HepG2 (cell line): ENCODE results near the gene TTLL13. TPM values are rescaled to one million over a fixed set of nuclear protein-coding genes. Genes with fewer than 3 reads are reported as not detected.
"Not testable (repeated sequence)": the region's sequence is repeated elsewhere in the genome, so short reads cannot be mapped to it uniquely, and the experiment has no call there.

Source experiments
- DRAP1 ChIP-seq: IDR thresholded peaks from 2 replicates; pipeline ENCODE4 v1.6.1; 2016; ENCODE audit warnings: missing genetic modification reagents, missing compliant biosample characterization
- GATAD2A ChIP-seq: IDR thresholded peaks from 2 replicates; pipeline ENCODE4 v1.6.1; 2016
- HNF1B ChIP-seq: sonication (generic); formaldehyde crosslinking; IDR thresholded peaks from 2 replicates; pipeline ENCODE4 v1.5.1; 2020; ENCODE audit warnings: mild to moderate bottlenecking, moderate library complexity, missing genetic modification reagents
- MIER2 ChIP-seq: IDR thresholded peaks from 2 replicates; pipeline ENCODE4 v1.6.1; 2016; ENCODE audit warnings: missing biosample characterization, missing genetic modification reagents
- TFAP4 ChIP-seq: sonication (generic); IDR thresholded peaks from 2 replicates; pipeline ENCODE4 v1.6.1; 2016; ENCODE audit warnings: low read depth, borderline replicate concordance
- ZBTB40 ChIP-seq, 2 experiments: fragments of 450-650 bp in 1 of 2; sonication (generic) in 1 of 2; formaldehyde crosslinking in 1 of 2; IDR thresholded peaks; 2 replicates each; pipeline versions ENCODE4 v1.6.1 to v1.8.0; 2016 to 2022; ENCODE audit warnings: antibody characterized with exemption in 1 of 2, mild to moderate bottlenecking in 1 of 2, missing genetic modification reagents in 1 of 2
- ZNF687 ChIP-seq: sonication (generic); formaldehyde crosslinking; IDR thresholded peaks from 2 replicates; pipeline ENCODE4 v1.5.1; 2020; ENCODE audit warnings: mild to moderate bottlenecking, missing genetic modification reagents, moderate library complexity
- polyA plus RNA-seq, 8 experiments: library from polyadenylated mRNA; depleted of rRNA in 3 of 8; stranded (reverse) in 7 of 8; unstranded in 1 of 8; fragments of >200 nt; fragmentation: Illumina TruSeq in 4 of 8; extraction: Trizol in 4 of 8; gene quantifications; 2 replicates each; pipeline versions ENCODE4 v1.2.1 to v1.2.3, GENCODE V29; 2011 to 2016; ENCODE audit warnings: low read depth in 4 of 8, missing spikeins in 1 of 8, mixed read lengths in 1 of 8; ENCODE audit not compliant: insufficient read depth in 1 of 8
- total RNA-seq, 5 experiments: library from RNA; depleted of rRNA; stranded (reverse); fragments of >200 nt; fragmentation: Illumina TruSeq; extraction: Trizol; gene quantifications; 2 replicates each; pipeline ENCODE4 v1.2.3, GENCODE V29; 2016; ENCODE audit warnings: low read depth in 1 of 5
- TF ChIP-seq, protein P1 (sequence below): sonication (generic); formaldehyde crosslinking; IDR thresholded peaks from 2 replicates; pipeline ENCODE4 v1.4.0; 2020; ENCODE audit warnings: low read depth, mild to moderate bottlenecking, missing genetic modification reagents

Gene TTLL13
- total and polyA plus RNA-seq, 2 of the 13 experiments (the other 11 are each of a cell fraction or from before 2014, with no cell fraction given): 0.07 to 0.29 TPM

GRCh38 chr15:90293040-90293810 lies 43.9 kb downstream of the TTLL13 start (continued):
- TF ChIP-seq HNF1B (peak; percentile 74), TFAP4 (peak; percentile 88; the same call in 1 of the 2 replicates), MIER2 (0 out of 2 replicates have a peak, but pooled peaks have one; percentile 24), ZNF687 (peak; percentile 76), DRAP1 (CRISPR knock-in tag) (peak; percentile 35; the same call in 1 of the 2 replicates), GATAD2A (peak; percentile 54; the same call in 1 of the 2 replicates), ZBTB40 (CRISPR knock-in tag; IDR thresholded peaks at IDR 0.05) (0 out of 2 replicates have a peak, but pooled peaks have one; percentile 28)
- TF ChIP-seq, protein P1, sequence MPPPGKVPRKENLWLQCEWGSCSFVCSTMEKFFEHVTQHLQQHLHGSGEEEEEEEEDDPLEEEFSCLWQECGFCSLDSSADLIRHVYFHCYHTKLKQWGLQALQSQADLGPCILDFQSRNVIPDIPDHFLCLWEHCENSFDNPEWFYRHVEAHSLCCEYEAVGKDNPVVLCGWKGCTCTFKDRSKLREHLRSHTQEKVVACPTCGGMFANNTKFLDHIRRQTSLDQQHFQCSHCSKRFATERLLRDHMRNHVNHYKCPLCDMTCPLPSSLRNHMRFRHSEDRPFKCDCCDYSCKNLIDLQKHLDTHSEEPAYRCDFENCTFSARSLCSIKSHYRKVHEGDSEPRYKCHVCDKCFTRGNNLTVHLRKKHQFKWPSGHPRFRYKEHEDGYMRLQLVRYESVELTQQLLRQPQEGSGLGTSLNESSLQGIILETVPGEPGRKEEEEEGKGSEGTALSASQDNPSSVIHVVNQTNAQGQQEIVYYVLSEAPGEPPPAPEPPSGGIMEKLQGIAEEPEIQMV (CRISPR knock-in tag): peak; percentile 28; the same call in 1 of the 2 replicates
- TF ChIP-seq ZBTB40 (IDR thresholded peaks at IDR 0.05): not testable (repeated sequence)
